ENCODE data around the gene DIDO1. TPM values are rescaled to one million over a fixed set of nuclear protein-coding genes. Genes with fewer than 3 reads are reported as not detected.

Gene DIDO1
- total and polyA plus RNA-seq, 2 of the 4 experiments (the other 2 are of a cell fraction), result 21.8 to 28.1 TPM

DNA sequence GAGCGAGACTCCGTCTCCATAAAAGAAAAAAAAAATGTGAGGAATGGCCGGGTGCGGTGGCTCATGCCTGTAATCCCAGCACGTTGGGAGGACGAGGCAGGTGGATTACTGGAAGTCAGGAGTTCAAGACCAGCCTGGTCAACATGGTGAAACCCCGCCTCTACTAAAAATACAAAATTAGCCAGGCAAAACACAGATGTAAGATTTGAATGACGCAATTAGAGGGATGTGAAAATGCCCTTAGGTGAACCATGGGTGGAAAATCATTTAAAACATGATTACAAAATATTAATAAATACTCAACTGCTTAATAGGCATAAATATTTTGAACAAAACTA lies 88.5 kb downstream of the DIDO1 start:
- Histone ChIP-seq H3K9ac (ENCODE audit: low read depth, low read length) (no peak overlapping the region), H2AK9ac (replicated peaks; ENCODE audit: low read depth, low read length, poor library complexity) (no peak overlapping the region), H2BK15ac (ENCODE audit: low read depth, low read length) (no peak overlapping the region), H3K4me3 (ENCODE audit: insufficient read depth, low read depth, low read length) (no peak overlapping the region), H3K36me3 (ENCODE audit: control insufficient read depth, insufficient read depth, low read length) (no peaks in the 10 kb centered on the region), H2AFZ (replicated peaks; ENCODE audit: low read length, poor library complexity) (no peak overlapping the region), H3K18ac (ENCODE audit: low read depth, low read length) (no peak overlapping the region), H4K8ac (ENCODE audit: low read depth in 2 of 2, low read length in 2 of 2) (no peak overlapping the region), H3K23ac (ENCODE audit: low read depth, low read length) (no peak overlapping the region), H2BK5ac (ENCODE audit: low read depth, low read length, poor library complexity, severe bottlenecking) (no peak overlapping the region), H4K91ac (ENCODE audit: insufficient read depth, low read depth, low read length) (no peak overlapping the region), H2AK5ac (ENCODE audit: low read depth, low read length) (no peak overlapping the region), H3K14ac (replicated peaks; ENCODE audit: low read depth, low read length) (no peak overlapping the region), H4K20me1 (ENCODE audit: insufficient read depth, low read length) (no peaks in the 10 kb centered on the region), H3K9me1 (ENCODE audit: insufficient read depth, low read length) (no peaks in the 10 kb centered on the region), H3K79me1 (ENCODE audit: low read depth in 1 of 2, low read length in 2 of 2) (no peaks in the 10 kb centered on the region), H3K4me2 (ENCODE audit: low read depth, low read length) (no peak overlapping the region), H3K56ac (ENCODE audit: extremely low read depth, insufficient read depth, low read length) (no peak overlapping the region), H4K5ac (ENCODE audit: low read depth, low read length) (no peak overlapping the region), H3K9me3 (ENCODE audit: control insufficient read depth, insufficient read depth, low read length) (no peaks in the 10 kb centered on the region), H3K4me1 (ENCODE audit: control insufficient read depth, insufficient read depth, low read length) (peaks cover under 1% of the 10 kb centered on the region; the same call in 1 of the 2 replicates), H2BK20ac (ENCODE audit: low read depth, low read length) (no peak overlapping the region), H3K27ac (ENCODE audit: insufficient read depth, low read length) (no peak overlapping the region), H2BK120ac (ENCODE audit: low read depth, low read length) (no peak overlapping the region), H3K27me3 (ENCODE audit: control insufficient read depth, insufficient read depth, low read length) (no peaks in the 10 kb centered on the region; the same call in 1 of the 2 replicates), H3K4ac (ENCODE audit: low read depth, low read length) (no peak overlapping the region)
- DNase-seq, result no peak
- CTCF ChIA-PET, result no interaction called here
- BruUV-seq (replicated peaks), result no TSS peak
- POLR2A ChIA-PET (ENCODE audit: unreplicated experiment), result no interaction called here
- dilution Hi-C loops (cut with HindIII; ENCODE audit: low sequenced_read_pairs, unreplicated experiment), result no loop called here
- TF ChIP-seq, protein P1, sequence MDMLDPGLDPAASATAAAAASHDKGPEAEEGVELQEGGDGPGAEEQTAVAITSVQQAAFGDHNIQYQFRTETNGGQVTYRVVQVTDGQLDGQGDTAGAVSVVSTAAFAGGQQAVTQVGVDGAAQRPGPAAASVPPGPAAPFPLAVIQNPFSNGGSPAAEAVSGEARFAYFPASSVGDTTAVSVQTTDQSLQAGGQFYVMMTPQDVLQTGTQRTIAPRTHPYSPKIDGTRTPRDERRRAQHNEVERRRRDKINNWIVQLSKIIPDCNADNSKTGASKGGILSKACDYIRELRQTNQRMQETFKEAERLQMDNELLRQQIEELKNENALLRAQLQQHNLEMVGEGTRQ (IDR thresholded peaks at IDR 0.05; ENCODE audit: low read depth, low read length), result no peak
- TF ChIP-seq SMC3 (IDR thresholded peaks at IDR 0.05; ENCODE audit: low read depth, low read length) (no peak), FOS (IDR thresholded peaks at IDR 0.05; ENCODE audit: low read depth, low read length) (no peak), BHLHE40 (IDR thresholded peaks at IDR 0.05; ENCODE audit: low read depth, low read length) (no peak), RAD21 (IDR thresholded peaks at IDR 0.05; ENCODE audit: low read length) (no peak), CEBPB (IDR thresholded peaks at IDR 0.05; ENCODE audit: low read depth, low read length) (no peak), MAFK (IDR thresholded peaks at IDR 0.05; ENCODE audit: low read depth, low read length) (no peak), MXI1 (IDR thresholded peaks at IDR 0.05; ENCODE audit: borderline replicate concordance, low read depth, low read length) (no peak), CHD1 (IDR thresholded peaks at IDR 0.05; ENCODE audit: low read depth, low read length) (no peak), POLR2A (IDR thresholded peaks at IDR 0.05; ENCODE audit: low read depth, low read length) (no peak), NFE2L2 (IDR thresholded peaks at IDR 0.05; ENCODE audit: low read depth, low read length) (no peak), RCOR1 (IDR thresholded peaks at IDR 0.05; ENCODE audit: insufficient replicate concordance, low read length) (no peak), RFX5 (IDR thresholded peaks at IDR 0.05; ENCODE audit: low read depth, low read length) (no peak), MAZ (IDR thresholded peaks at IDR 0.05; ENCODE audit: borderline replicate concordance, low read depth, low read length) (no peak)
- TF ChIP-seq, protein P2, sequence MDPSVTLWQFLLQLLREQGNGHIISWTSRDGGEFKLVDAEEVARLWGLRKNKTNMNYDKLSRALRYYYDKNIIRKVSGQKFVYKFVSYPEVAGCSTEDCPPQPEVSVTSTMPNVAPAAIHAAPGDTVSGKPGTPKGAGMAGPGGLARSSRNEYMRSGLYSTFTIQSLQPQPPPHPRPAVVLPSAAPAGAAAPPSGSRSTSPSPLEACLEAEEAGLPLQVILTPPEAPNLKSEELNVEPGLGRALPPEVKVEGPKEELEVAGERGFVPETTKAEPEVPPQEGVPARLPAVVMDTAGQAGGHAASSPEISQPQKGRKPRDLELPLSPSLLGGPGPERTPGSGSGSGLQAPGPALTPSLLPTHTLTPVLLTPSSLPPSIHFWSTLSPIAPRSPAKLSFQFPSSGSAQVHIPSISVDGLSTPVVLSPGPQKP (IDR thresholded peaks at IDR 0.05; ENCODE audit: borderline replicate concordance, low read depth, low read length), result no peak
- TF ChIP-seq, protein P3, sequence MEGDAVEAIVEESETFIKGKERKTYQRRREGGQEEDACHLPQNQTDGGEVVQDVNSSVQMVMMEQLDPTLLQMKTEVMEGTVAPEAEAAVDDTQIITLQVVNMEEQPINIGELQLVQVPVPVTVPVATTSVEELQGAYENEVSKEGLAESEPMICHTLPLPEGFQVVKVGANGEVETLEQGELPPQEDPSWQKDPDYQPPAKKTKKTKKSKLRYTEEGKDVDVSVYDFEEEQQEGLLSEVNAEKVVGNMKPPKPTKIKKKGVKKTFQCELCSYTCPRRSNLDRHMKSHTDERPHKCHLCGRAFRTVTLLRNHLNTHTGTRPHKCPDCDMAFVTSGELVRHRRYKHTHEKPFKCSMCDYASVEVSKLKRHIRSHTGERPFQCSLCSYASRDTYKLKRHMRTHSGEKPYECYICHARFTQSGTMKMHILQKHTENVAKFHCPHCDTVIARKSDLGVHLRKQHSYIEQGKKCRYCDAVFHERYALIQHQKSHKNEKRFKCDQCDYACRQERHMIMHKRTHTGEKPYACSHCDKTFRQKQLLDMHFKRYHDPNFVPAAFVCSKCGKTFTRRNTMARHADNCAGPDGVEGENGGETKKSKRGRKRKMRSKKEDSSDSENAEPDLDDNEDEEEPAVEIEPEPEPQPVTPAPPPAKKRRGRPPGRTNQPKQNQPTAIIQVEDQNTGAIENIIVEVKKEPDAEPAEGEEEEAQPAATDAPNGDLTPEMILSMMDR (conservative IDR thresholded peaks at IDR 0.05; ENCODE audit: low read depth, low read length), result no peak
- in situ Hi-C loops (cut with MboI; ENCODE audit: low sequenced_read_pairs), result no loop called here
- intact Hi-C loops (cut with micrococcal nuclease), result no loop called here
- no peak for ATAC-seq (ENCODE audit: low read depth)
- 93% methylated on average over 3 of the region's 8 CpGs; no CpG with 5 or more reads in 1 of the 2 experiments for WGBS, 2 experiments (ENCODE audit: extremely low coverage in 2 of 2, insufficient read length in 1 of 2)

Measured in IMR-90 (cell line).